ENCODE measurements around the gene SLC9A3. TPM values are rescaled to one million over a fixed set of nuclear protein-coding genes. Genes with fewer than 3 reads are reported as not detected.

SLC9A3 gene
- total RNA-seq, 2 experiments from 2014 or later, result 2.3 to 2.5 TPM

- H3K4me1 Mint-ChIP-seq (ENCODE audit: low read depth), result peaks cover 27% of the 10 kb centered on the region
- peaks cover 16% of the 10 kb centered on the region for H3K36me3 Mint-ChIP-seq (ENCODE audit: low read depth)
- ChIA-PET POLR2A (interaction anchor here (0.8 to 3.2 kb wide), 4 partner anchors 10 to 1327 kb away, joined by 3 to 22 read pairs (median 10); partner anchors contain the start of gene NDUFS6), CTCF (no interaction called here)
- peaks cover 42% of the 10 kb centered on the region for H3K4me1 ChIP-seq (ENCODE audit: insufficient read depth, low read length)
- H3K9me3 ChIP-seq (ENCODE audit: control insufficient read depth in 1 of 2, insufficient read depth in 1 of 2, low read length in 2 of 2), result peaks cover 0 to 26% of the 10 kb centered on the region in 2 experiments
- peak in 8 of 14 experiments; percentile 8 to 54 (median 33) for DNase-seq
- intact Hi-C loops (cut with DNase I, micrococcal nuclease), result loop anchor here in 1 of 2 experiments (2.0 to 5.0 kb wide), 3 partner anchors 137 to 251 kb away; partner anchors contain the start of gene PDCD6
- H3K4me3 Mint-ChIP-seq, result peak overlapping the region; percentile 89
- TF ChIP-seq CTCF (IDR thresholded peaks at IDR 0.05), result no peak
- no peak for ATAC-seq (ENCODE audit: poor library complexity)
- H3K27ac Mint-ChIP-seq, result peak overlapping the region; percentile 15
- no peaks in the 10 kb centered on the region for H3K9me3 Mint-ChIP-seq
- no peak overlapping the region for H3K27ac ChIP-seq (ENCODE audit: low read depth in 1 of 2, low read length in 2 of 2)
- peaks cover 20% of the 10 kb centered on the region for H3K27me3 Mint-ChIP-seq
- H3K27me3 ChIP-seq (ENCODE audit: control insufficient read depth in 1 of 2, insufficient read depth in 2 of 2, low read length in 2 of 2), result peaks cover 18% of the 10 kb centered on the region in 2 experiments
- H3K36me3 ChIP-seq (ENCODE audit: insufficient read depth, low read length), result peaks cover 13% of the 10 kb centered on the region
- peak overlapping the region; percentile 75 for H3K4me3 ChIP-seq (ENCODE audit: low read length)
These were observed 50.6 kb downstream of the SLC9A3 start for GRCh38 chr5:473551-474192.

- peaks cover 0 to 19% of the 10 kb centered on the region in 2 experiments for H3K9me3 ChIP-seq (ENCODE audit: control insufficient read depth in 1 of 2, insufficient read depth in 1 of 2, low read length in 2 of 2)
- Mint-ChIP-seq H3K4me3 (peak overlapping the region; percentile 87), H3K27ac (peak overlapping the region; percentile 87), H3K4me1 (ENCODE audit: low read depth) (peaks cover 27% of the 10 kb centered on the region), H3K27me3 (peaks cover 20% of the 10 kb centered on the region), H3K36me3 (ENCODE audit: low read depth) (peaks cover 16% of the 10 kb centered on the region), H3K9me3 (no peaks in the 10 kb centered on the region)
- no peak for TF ChIP-seq CTCF (IDR thresholded peaks at IDR 0.05)
- intact Hi-C loops (cut with DNase I, micrococcal nuclease), result loop anchor here (1.0 to 5.0 kb wide), 5 partner anchors 9 to 251 kb away; partner anchors contain the start of gene PDCD6 (in 1 of the 2)
- H3K27ac ChIP-seq (ENCODE audit: low read depth in 1 of 2, low read length in 2 of 2), result peak overlapping the region in 1 of 2 donors; percentile 74
- peak; percentile 84 for ATAC-seq (ENCODE audit: poor library complexity)
- peak; percentile 76 to 95 (median 86) for DNase-seq
- CTCF ChIA-PET, result no interaction called here
- H3K4me3 ChIP-seq (ENCODE audit: low read length), result peak overlapping the region; percentile 75
- POLR2A ChIA-PET, result interaction anchor here (0.8 to 3.2 kb wide), 7 partner anchors 9 to 1328 kb away, joined by 3 to 22 read pairs (median 4); partner anchors contain the start of genes CEP72 and NDUFS6
- peaks cover 14 to 16% of the 10 kb centered on the region in 2 experiments for H3K27me3 ChIP-seq (ENCODE audit: control insufficient read depth in 1 of 2, insufficient read depth in 2 of 2, low read length in 2 of 2)
- peaks cover 13% of the 10 kb centered on the region for H3K36me3 ChIP-seq (ENCODE audit: insufficient read depth, low read length)
- H3K4me1 ChIP-seq (ENCODE audit: insufficient read depth, low read length), result peaks cover 42% of the 10 kb centered on the region
These were observed 51.3 kb downstream of the SLC9A3 start for GRCh38 chr5:472656-473550.

DNA sequence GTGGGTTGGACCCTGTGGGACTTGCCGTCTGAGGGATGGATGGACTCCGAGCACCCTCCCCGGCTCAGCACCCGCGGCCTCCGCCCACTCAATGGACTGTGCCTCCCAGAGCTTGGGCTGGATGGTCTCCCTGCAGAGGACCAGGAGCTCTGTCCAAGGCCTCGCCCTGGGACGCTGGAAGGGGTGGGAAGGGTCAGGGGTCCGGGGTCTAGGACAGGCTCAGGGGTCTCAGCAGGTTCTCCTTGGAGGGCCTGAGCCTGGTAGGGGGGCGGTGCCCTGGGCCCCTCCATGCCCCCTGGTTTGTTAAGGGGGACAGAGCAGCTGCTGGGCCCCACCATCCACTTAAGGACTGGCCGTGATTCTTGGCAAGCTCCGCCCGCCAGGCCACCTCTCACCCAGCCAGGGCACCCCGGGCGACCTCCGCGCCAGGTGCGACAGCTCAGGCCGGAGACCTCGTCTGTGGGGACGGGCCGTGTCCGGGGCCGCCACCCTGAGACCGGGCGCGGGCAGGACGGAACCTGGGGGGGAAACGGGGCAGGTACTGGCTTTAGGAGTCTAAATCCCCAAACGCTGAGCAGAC is 52.1 kb downstream of the SLC9A3 start:
- Mint-ChIP-seq H3K36me3 (ENCODE audit: low read depth) (peaks cover 16% of the 10 kb centered on the region), H3K4me3 (peak overlapping the region; percentile 87), H3K27me3 (peaks cover 13% of the 10 kb centered on the region), H3K9me3 (no peaks in the 10 kb centered on the region), H3K4me1 (ENCODE audit: low read depth) (peaks cover 27% of the 10 kb centered on the region), H3K27ac (peak overlapping the region; percentile 87)
- Histone ChIP-seq H3K27ac (ENCODE audit: low read depth in 1 of 2, low read length in 2 of 2) (peak overlapping the region in 1 of 2 donors; percentile 74), H3K4me1 (ENCODE audit: insufficient read depth, low read length) (peaks cover 42% of the 10 kb centered on the region), H3K9me3 (ENCODE audit: control insufficient read depth in 1 of 2, insufficient read depth in 1 of 2, low read length in 2 of 2) (peaks cover 0 to 13% of the 10 kb centered on the region in 2 experiments), H3K4me3 (ENCODE audit: low read length) (peak overlapping the region; percentile 63), H3K36me3 (ENCODE audit: insufficient read depth, low read length) (peaks cover 14% of the 10 kb centered on the region), H3K27me3 (ENCODE audit: control insufficient read depth in 1 of 2, insufficient read depth in 2 of 2, low read length in 2 of 2) (peaks cover 12 to 14% of the 10 kb centered on the region in 2 experiments)
- DNase-seq (peak in 3 of 14 experiments; percentile 9 to 23 (median 11)), ATAC-seq (ENCODE audit: poor library complexity) (peak; percentile 1)
- TF ChIP-seq CTCF (IDR thresholded peaks at IDR 0.05), result no peak
- CTCF ChIA-PET, result interaction anchor here (1.2 kb wide), 1 partner anchor 25 kb away, joined by 4 read pairs; no protein-coding TSS in a partner anchor
- POLR2A ChIA-PET, result interaction anchor here (0.6 to 3.2 kb wide), 8 partner anchors 8 to 140 kb away, joined by 3 to 22 read pairs (median 4); partner anchors contain the start of genes CEP72 and EXOC3
- intact Hi-C loops (cut with DNase I, micrococcal nuclease), result loop anchor here (1.0 to 5.0 kb wide), 5 partner anchors 8 to 250 kb away; partner anchors contain the start of gene PDCD6 (in 1 of the 2)
